CD4-positive, alpha-beta T cell treated with Interferon alpha-2 for 1 hour (primary cell): ENCODE data around the gene ZNF764.

ENCODE experiments used
- DNase-seq, 2 donors: peaks; one replicate each; pipeline ENCODE4 v3.0.0-alpha.2; 2020 to 2022

The ZNF764 gene

DNA sequence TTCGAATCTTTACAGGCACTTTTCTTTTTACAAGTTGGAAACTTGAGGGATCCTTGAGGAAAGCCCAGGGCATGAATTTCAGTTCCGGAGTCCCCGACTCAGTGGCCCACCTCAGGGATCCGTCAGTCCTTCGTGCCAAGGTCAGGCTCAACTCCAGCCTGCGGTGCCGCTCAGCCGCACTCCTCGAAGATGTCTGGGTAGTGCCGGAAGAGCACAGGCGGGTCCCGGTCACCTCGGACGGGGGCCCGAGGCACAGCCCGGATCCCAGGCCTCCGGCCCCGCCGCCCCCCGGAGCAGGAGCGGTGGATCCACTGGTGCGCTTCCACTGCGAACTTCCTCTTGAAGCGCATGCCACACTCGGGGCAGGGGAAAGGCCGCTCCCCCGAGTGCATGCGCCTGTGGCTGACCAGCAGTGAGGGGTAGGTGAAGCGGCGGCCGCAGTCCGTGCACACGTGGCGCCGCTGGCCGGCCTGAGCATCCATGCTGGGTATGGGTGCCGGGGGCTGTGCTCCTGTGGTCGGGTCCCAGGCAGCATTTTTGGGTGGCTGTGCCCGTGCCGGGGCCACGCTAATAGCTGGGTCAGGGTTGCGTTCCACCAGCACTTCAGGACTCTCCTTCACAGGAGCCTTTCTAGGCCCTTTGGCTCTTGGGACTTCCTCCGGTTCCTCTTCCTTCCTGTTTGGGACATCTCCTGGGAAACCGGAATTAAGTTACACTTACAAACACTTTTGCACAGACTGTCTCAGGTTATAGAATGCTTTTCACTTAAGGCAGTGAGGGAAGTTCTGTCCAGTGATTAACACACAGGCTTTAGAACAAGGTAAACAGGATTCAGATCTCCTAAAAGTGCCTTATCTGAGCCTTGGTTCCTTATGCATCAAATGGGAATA lies 11.8 kb upstream of the ZNF764 start:
- no peak for DNase-seq

DNA sequence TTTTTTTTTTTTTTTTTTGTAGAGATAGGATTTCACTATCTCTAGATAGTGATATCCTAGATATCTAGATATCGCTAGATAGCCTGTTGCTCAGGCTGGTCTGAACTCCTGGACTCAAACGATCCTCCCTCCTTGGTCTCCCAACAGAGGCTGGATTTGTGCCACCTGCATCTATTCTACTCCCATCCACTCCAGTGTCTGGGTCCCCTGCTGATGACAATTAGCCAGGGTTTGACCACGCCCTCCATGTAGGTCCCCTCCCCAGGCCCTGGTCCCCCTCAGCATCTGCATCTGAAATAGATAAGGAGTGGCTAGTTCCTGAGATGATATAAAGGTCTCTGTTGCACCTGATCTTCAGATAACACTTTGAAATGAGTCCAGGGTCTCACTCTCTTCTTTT lies 11.1 kb upstream of the ZNF764 start:
- no peak for DNase-seq

DNA sequence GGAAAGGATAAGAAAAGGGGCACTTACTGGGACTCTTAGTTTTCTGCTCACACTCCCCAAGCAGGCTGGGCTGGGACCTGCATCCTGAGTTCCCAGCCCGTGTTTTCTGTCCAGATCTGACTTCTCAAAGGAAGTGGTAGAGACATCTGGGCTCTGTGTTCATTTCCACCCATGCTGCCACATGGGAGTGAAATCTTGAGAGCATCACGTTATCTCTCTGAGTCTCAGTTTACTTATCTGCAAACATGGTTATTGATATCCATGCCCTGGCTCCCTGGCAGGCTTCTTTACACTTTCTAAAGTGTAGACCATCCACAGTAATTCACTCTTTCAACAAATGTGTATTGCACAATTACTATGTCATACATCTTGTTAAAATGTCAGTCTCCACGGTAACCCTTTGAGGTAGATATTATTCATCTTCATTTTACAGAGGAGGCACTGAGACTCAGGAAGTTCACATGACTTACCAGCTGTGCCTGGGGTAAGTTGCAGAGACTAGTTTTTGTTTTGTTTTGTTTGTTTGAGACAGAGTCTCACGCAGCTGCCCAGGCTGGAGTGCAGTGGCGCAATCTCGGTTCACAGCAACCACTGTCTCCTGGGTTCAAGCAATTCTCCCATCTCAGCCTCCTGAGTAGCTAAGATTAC lies 9.9 kb upstream of the ZNF764 start:
- peak; percentile 65 to 78 for DNase-seq

GRCh38 chr16:30567160-30567990 lies 9.2 kb upstream of the ZNF764 start:
- DNase-seq, result peak; percentile 56 to 61

DNA sequence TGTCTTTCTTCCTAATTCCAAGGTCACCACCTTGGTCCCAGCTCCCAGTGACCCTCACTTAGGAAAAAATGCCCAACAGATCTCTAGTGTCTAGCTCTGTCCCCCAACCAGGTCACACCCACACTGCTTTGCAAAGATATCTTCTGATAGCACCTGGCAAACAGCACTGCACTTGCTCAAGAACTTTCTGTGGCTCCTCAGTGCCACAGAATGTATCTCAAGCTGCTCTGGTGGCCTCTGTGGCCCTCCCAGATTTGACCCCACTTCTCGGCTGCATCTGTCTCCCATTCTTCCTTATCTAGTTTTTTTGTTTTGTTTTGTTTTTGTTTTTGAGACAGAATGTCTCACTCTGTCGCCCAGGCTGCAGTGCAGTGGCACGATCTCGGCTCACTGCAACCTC lies 8.4 kb upstream of the ZNF764 start:
- DNase-seq, result no peak

DNA sequence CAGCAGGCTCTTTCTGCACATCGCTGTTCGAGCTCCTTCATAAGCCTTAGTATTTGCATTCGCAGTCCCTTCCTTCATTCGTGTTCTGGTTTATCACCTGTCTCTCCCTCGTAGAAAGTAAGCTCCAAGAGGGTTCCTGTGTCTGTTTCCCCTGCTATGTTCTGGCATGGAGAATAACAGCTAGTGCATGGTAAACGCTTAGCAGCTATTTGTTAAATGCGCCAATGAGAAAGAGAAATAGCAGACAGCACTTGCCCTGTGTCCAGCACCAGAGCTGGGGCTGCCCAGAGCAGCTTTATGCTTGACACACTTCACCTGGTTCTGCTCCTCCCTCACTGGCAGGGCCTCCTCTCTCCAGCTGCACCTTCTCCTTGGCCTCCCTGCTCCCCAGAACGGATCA lies 7.8 kb upstream of the ZNF764 start:
- DNase-seq, result no peak

- no peak for DNase-seq
Observed at GRCh38 chr16:30565526-30565925, 7.4 kb upstream of the ZNF764 start.

GRCh38 chr16:30562021-30562420 lies 3.8 kb upstream of the ZNF764 start:
- no peak for DNase-seq

DNA sequence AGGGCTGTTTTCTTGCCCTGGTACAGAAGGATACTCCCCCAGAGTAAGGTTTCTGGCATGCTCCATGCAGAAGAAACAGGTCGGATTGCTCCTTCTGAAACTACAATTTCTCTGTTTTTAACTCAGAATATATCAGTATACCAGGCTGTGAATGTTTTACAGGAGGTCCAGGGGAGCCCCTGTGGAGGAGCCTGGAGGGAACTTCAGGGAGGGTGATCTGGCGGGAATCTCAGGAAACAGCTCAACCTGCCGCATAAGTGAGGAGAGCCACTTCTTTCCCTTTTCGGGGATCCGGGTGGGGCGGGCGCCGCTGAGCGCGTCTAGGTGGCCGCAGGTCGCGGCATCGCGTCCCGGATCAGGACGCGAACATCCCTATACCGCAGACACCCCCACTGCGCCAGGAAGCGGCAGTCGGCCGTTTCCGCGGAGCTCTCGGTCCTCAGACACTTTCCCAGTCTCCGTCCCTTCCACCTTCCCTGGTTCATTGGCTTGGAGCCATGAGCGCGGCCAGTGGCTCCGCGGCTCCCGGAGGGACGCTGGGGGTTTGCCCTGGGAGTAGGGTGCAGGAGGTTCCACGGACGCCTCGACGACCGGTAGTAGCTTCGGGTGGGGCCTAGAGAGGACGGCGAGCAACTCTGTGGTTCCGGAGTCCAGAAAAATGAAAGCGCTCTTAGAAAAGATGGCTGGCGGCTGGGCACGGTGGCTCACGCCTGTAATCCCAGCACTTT lies 3.1 kb upstream of the ZNF764 start:
- DNase-seq, result peak; percentile 24 to 40

DNA sequence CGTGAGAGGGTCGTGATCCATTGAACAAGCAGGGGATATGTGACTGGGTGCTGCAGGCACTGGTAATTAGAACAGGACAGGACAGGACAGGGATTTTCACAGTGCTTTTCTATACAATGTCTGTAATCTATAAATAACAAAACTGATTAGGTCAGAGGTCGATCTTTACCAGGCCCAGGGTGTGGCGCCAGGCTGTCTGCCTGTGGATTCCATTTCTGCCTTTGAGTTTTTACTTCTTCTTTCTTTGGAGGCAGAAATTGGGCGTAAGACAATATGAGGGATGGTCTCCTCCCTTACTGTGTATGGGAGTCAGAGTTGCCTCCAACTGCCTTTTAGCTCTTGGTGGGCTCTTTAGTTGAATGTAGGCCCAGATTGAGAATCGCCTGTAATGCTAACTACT lies 1.5 kb upstream of the ZNF764 start:
- no peak for DNase-seq

DNA sequence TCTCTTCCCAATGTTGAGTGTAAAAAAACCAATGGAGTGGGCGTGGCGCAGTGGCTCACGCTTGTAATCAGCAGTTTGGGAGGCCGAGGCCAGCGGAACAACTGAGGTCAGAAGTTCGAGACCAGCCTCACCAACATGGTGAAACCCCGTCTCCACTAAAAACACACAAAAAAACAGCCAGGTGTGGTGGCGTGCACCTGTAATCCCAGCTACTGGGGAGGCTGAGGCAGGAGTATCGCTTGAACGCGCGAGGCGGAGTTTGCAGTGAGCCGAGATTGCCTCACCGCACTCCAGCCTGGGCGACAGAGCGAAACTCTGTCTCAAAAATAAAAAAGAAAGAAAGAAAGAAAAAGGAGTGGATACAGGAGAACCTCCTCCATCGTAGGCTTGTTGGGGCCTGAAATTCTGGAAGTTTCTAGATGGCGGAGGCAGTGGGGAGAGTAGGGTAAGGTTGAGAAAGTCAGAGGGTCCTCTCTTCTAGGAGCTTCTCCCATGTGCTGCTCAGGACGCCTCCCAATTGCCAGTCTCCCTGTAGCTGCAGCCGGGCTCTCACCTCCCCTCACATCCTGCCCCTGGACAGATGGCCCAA lies 709 bp upstream of the ZNF764 start:
- no peak for DNase-seq

GRCh38 chr16:30557707-30557956 lies 542 bp downstream of the ZNF764 start:
- no peak for DNase-seq

GRCh38 chr16:30556125-30556473 lies 2.1 kb downstream of the ZNF764 start:
- DNase-seq, result no peak

DNA sequence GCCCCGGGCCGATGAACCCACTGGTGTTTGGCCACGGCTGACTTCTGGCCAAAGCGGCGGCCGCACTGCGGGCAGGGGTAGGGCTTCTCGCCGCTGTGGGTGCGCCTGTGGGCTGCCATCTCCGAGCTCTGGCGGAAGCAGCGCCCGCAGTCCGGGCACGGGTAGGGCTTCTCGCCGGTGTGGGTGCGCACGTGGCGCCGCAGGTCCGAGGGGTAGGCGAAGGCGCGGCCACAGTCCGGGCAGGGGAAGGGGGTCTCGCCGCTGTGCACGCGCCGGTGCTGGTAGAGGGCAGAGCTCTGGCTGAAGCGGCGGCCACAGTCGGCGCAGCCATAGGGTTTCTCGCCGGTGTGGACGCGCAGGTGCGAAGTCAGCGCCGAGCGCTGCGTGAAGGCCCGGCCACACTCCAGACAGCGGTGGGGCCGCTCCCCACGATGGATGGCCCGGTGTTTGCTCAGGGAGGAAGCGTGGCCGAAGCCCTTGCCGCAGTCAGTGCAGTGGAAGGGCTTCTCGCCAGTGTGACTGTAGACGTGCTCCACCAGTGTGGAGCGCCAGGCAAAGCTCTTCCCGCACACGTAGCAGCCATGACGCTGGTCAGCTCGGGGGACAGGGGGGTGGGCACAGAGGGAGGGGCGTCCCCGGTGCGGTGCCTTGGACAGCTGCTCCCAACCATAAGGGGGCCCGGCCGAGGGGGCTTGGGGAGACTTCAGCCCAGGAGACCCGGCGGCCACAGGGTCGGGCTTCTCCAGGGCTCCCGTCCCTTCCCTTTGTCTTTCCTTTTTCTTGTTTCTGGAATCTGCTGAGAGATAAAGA lies 2.7 kb downstream of the ZNF764 start:
- DNase-seq, result no peak

DNA sequence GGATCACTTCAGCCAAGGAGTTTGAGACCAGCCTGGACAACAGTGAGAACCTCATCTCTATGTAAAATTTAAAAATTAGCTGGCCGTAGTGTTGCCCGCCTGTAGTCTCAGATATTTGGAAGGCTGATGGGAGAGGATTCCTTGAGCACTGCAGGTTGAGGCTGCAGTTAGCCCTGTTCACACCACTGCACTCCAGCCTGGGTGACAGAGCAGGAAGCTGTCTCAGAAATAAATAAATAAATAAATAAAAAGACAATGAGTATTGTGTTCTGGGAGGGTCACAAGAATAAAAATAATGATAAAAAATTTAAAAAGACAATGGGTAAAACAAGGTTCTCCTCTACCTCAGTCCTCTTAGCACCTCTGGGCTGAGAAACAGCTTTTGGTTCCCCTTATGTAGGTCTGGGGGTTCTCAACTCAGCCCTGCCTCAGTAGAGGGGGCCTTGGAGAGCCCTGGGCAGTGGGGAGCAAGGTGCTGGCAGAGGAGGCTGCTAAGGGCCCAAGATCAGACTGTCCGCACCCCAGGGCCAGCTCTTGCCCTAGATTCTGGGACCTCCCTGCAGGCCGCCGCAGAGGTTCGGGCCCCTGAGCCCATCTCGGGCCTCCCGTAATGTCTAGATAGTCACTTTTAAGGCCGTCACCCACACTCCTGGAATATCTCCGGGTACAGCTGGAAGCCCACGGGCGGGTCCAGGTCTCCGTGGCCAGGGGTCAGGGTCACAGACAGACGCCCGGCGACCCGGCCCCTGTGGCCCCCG lies 3.4 kb downstream of the ZNF764 start:
- no peak for DNase-seq

DNA sequence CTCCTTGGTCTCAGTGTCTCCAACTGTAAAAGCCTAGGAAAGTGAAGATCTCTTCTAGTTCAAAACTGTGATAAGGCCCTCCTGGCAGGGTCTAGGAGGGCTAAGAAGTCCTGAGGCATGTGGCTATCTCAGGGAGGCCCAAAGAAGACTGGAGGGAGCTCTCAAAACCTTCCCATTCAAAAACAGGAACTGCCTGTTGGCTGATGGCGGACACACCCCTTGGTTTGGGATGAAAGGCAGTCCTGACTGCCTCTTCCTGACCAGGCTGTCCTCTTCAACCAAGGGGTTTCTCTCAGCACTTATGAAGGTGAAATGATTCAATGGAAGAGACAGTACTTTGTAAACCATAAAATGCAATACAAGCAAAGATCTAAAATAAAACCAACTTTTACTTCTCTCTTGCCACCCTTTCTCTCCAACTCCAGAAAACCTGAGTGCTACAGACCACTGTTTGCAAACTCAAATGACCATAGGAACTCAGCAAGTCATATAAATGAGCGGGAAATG lies 4.7 kb downstream of the ZNF764 start:
- no peak for DNase-seq

DNA sequence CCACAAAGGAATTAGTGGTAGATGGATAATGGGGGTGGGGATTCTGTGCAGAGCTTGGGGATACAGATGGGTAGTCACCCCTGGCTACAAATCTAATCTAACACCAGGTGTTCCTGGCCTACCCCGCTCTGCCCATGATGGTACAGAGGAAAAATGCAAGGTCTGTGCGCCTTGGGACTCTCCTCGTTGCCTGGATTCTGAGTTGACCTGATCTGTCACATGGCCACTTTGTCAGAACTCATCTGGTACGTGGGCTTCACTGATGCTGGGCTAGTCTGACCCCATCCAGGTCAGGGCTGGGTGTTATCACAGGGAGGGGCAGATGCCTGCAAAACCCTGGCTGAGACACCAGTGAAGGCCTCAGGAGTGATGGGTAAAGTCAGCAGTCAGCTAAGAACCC lies 5.2 kb downstream of the ZNF764 start:
- no peak for DNase-seq

GRCh38 chr16:30551781-30552180 lies 6.4 kb downstream of the ZNF764 start:
- DNase-seq, result peak; percentile 69 to 87

- DNase-seq, result no peak
Observed at GRCh38 chr16:30548416-30549253, 9.5 kb downstream of the ZNF764 start.

DNA sequence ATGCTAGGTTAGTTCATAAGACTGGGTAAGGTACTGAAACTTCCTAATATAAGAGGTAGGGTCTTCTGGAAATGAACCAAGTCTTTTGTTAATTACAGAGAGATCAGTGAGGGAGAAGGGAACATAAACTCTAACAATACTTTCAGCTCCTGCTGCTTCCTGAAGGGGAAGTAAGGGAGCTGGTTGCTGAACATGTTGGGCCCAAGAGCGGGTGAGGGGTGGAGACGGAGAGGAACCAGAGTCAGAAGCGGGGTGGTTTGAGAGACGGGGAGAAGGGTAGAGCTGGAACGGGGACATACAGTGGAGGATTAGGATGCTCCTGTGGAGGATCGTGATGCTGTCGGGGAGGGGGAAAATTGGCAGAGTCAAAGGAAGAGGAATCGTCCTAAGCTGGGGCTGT lies 12.1 kb downstream of the ZNF764 start:
- no peak for DNase-seq
